IPS-20b (cell line): ENCODE results near the gene OTUB1.

Experiments used
- H3K27ac ChIP-seq: one replicate; pipeline ENCODE4 v1.5.1; 2013; ENCODE audit warnings: low read length
- H3K27me3 ChIP-seq: 2 replicates; pipeline ENCODE4 v1.6.1; 2013; ENCODE audit warnings: mild to moderate bottlenecking, low read length, inconsistent platforms; ENCODE audit not compliant: insufficient read depth
- H3K36me3 ChIP-seq: 2 replicates; pipeline ENCODE4 v1.6.1; 2013; ENCODE audit warnings: low read depth, mild to moderate bottlenecking, inconsistent platforms, low read length, moderate library complexity; ENCODE audit not compliant: insufficient read depth
- H3K4me1 ChIP-seq: 2 replicates; pipeline ENCODE4 v1.6.1; 2013; ENCODE audit warnings: mild to moderate bottlenecking, control low read depth, inconsistent platforms, low read length, moderate library complexity; ENCODE audit not compliant: insufficient read depth
- H3K4me3 ChIP-seq: 2 replicates; pipeline ENCODE4 v1.5.1; 2013; ENCODE audit warnings: mild to moderate bottlenecking, low read length, inconsistent platforms
- H3K9ac ChIP-seq: 2 replicates; pipeline ENCODE4 v1.6.1; 2013; ENCODE audit warnings: low read depth, mild to moderate bottlenecking, inconsistent platforms, low read length, moderate library complexity
- H3K9me3 ChIP-seq: 2 replicates; pipeline ENCODE4 v1.6.1; 2013; ENCODE audit warnings: mild to moderate bottlenecking, low read depth, low read length, inconsistent platforms; ENCODE audit not compliant: insufficient read depth

The OTUB1 gene

DNA sequence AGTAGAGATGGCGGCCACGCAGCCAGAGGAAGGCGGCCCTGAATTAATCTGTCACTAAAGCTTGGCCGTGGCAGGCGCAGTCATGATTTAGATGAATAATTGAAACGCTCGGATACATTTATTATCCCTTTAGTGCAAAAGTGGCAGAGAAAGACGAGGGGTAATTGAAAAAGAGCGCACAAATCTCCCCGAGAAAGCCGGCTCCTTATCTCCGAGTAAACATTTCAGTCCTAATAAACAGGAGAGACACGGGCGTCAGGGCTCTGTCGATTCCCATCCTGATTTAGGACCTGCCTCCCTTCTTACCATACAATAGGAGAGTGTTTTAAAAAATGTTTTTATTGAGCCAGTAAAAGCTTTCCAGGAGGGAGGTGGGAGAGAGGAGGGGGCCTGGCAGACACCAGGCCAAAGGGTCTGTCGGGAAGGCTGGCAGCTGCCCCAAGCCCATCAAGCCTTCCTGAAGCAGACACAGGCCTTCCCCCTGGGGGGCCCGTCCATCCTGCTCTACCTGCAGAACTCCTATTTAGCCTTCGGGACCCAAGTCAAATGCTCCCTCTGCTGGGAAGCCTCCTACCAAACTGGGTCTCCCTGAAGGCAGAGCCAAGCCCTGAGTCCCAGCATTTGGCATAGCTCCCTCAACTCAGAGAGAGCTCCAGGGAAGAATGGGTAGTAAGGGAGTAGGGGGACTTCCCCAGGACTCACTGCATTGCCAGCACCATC, 22.8 kb downstream of the OTUB1 start:
- Histone ChIP-seq H3K9ac (no peak overlapping the region), H3K27me3 (peaks cover 95% of the 10 kb centered on the region), H3K9me3 (no peaks in the 10 kb centered on the region; the same call in 1 of the 2 replicates), H3K4me1 (no peaks in the 10 kb centered on the region; the same call in 1 of the 2 replicates), H3K36me3 (no peaks in the 10 kb centered on the region), H3K4me3 (no peak overlapping the region), H3K27ac (no peak overlapping the region)

DNA sequence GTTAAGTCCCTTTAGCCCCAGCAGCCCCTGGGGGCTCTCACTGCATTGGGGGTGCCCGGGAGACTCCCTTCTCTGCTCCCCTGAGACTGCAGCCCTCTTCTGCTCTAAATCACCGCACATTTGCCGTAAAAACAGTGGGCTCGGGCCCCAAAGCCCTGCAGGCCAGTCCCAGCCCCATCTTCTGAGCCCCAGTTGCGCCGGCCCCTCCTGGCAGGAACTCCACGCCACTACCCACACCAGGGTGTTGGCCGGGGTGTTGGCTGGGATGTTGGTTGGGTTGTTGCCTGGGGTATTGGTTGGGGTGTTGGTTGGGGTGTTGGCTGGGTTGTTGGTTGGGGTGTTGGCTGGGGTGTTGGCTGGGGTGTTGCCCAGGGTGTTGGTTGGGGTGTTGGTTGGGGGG, 23.5 kb downstream of the OTUB1 start:
- peaks cover 95% of the 10 kb centered on the region for H3K27me3 ChIP-seq

DNA sequence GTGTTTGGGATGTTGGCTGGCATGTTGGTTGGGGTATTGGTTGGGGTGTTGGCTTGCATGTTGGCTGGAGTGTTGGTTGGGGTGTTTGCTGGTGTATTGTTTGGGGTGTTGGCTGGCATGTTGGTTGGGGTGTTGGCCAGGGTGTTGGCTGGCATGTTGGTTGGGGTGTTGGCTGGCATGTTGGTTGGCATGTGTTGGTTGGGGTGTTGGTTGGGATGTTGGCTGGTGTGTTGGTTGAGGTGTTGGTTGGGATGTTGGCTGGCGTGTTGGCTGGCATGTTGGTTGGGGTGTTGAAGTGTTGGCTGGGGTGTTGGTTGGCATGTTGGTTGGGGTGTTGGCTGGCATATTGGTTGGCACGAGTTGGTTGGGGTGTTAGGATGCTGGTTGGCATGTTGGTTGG, 24.5 kb downstream of the OTUB1 start:
- no peaks in the 10 kb centered on the region; the same call in 1 of the 2 replicates for H3K4me1 ChIP-seq
- no peak overlapping the region for H3K27ac ChIP-seq
- no peaks in the 10 kb centered on the region; the same call in 1 of the 2 replicates for H3K9me3 ChIP-seq
- no peak overlapping the region for H3K9ac ChIP-seq
- H3K4me3 ChIP-seq, result no peak overlapping the region
- H3K36me3 ChIP-seq, result no peaks in the 10 kb centered on the region
- peaks cover 96% of the 10 kb centered on the region for H3K27me3 ChIP-seq

More for the DNA sequence above, 23.5 kb downstream of the OTUB1 start:
- no peaks in the 10 kb centered on the region for H3K36me3 ChIP-seq
- H3K27ac ChIP-seq, result no peak overlapping the region
- no peak overlapping the region for H3K4me3 ChIP-seq
- no peaks in the 10 kb centered on the region; the same call in 1 of the 2 replicates for H3K4me1 ChIP-seq
- H3K9ac ChIP-seq, result no peak overlapping the region
- no peaks in the 10 kb centered on the region; the same call in 1 of the 2 replicates for H3K9me3 ChIP-seq

DNA sequence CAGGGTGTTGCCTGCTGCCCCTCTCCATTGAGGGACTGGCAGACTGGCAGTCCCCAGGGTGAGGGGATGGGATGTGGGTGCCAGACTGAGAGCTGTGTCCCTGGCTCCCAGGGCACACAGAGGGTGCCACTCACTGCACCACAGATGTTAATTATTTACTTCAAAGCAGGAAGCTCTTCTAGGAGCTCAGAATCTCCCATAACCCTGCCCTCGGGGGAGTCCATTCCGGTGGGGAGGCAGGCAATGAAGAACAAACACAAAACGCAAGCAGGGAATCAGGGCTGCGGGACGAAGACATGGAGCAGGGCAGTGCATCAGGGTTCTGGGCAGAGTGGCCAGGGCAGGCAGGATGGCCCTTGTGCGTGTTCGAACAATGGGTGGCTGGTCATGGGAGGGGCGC, 25.1 kb downstream of the OTUB1 start:
- Histone ChIP-seq H3K27ac (no peak overlapping the region), H3K27me3 (peaks cover 96% of the 10 kb centered on the region), H3K36me3 (no peaks in the 10 kb centered on the region), H3K4me3 (no peak overlapping the region), H3K9me3 (no peaks in the 10 kb centered on the region; the same call in 1 of the 2 replicates), H3K4me1 (no peaks in the 10 kb centered on the region; the same call in 1 of the 2 replicates), H3K9ac (no peak overlapping the region)

DNA sequence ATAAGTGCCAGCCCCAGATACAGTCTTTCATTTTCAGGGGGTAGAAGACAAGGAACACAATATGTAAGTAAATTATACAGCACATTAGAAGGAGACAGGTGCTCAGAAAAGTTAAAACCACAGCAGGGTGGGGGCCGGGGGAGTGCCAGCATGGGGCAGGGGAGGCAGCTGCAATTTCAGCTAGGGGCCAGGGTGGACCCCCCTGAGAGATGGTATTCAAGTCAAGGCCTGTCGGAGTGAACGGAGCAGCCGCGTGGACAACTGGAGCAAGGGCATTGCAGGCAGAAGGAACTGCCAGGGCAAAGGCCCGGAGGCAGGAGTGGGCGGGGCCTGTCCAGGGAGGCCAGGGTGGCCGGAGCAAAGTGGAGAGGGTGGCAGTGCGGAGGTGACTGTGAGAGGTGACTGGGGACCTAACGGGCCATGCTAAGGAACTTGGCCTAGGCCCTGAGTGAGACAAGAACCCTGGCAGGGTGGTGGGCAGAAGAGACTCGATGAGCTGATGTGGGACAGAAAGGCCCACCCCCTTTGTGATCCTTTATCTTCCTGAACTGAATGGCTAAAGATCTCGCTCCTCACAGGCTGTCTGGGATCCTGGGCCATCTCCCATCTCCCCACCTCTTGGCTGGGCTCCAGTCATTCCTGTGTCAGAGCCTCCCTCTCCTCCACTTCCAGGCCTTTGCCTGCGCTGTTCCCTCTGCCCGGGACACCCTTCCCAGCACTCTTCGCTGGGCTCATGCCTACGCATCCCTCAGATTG, 27.1 kb downstream of the OTUB1 start:
- Histone ChIP-seq H3K27ac (no peak overlapping the region), H3K9ac (no peak overlapping the region), H3K4me3 (no peak overlapping the region), H3K36me3 (no peaks in the 10 kb centered on the region), H3K27me3 (peaks cover 87% of the 10 kb centered on the region), H3K9me3 (no peaks in the 10 kb centered on the region; the same call in 1 of the 2 replicates), H3K4me1 (no peaks in the 10 kb centered on the region)

DNA sequence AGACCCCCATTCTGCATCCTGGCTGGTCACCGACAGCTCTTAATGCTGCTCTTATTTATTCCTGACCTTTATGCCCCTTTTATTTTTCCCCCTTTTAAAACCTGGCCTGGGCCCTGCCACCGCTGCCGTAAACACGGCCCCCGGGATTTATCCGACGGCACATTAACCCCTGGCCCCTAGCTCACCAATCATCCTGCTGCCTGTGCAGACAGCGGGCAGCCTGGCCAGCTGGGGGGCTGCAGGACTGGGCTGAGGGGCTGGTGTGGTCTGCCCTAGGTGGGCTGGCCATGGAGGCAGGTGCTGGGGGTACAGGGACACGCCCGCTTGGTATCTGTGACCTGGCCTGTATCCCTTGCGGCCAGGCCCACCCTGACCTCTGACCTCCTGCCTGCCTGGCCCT, 28.1 kb downstream of the OTUB1 start:
- Histone ChIP-seq H3K9me3 (no peaks in the 10 kb centered on the region; the same call in 1 of the 2 replicates), H3K4me1 (no peaks in the 10 kb centered on the region), H3K4me3 (no peak overlapping the region), H3K27me3 (peaks cover 80% of the 10 kb centered on the region), H3K9ac (no peak overlapping the region), H3K27ac (no peak overlapping the region), H3K36me3 (no peaks in the 10 kb centered on the region)

DNA sequence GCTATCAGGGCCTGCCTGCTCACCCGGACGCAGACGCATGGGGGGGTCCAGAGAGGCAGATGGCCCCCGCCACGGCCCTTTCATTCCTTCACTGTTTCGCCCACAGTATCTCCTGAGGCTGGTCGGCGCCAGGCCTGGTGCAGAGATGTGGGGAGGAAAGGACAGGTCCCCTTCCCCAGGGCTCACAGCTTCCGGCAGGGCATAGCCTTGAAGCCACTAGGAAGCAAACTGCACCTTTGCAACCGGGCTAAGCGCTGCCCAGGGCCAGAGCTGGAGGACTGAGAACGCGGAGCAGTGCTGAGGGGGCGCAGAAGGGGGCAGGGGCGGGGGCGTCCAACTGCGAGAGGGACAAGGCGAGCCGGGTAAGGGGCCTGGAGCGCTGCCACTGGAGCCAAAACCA, 29.3 kb downstream of the OTUB1 start:
- no peak overlapping the region for H3K9ac ChIP-seq
- no peaks in the 10 kb centered on the region for H3K36me3 ChIP-seq
- no peaks in the 10 kb centered on the region for H3K4me1 ChIP-seq
- H3K27me3 ChIP-seq, result peaks cover 80% of the 10 kb centered on the region
- H3K27ac ChIP-seq, result no peak overlapping the region
- H3K4me3 ChIP-seq, result no peak overlapping the region
- no peaks in the 10 kb centered on the region for H3K9me3 ChIP-seq

DNA sequence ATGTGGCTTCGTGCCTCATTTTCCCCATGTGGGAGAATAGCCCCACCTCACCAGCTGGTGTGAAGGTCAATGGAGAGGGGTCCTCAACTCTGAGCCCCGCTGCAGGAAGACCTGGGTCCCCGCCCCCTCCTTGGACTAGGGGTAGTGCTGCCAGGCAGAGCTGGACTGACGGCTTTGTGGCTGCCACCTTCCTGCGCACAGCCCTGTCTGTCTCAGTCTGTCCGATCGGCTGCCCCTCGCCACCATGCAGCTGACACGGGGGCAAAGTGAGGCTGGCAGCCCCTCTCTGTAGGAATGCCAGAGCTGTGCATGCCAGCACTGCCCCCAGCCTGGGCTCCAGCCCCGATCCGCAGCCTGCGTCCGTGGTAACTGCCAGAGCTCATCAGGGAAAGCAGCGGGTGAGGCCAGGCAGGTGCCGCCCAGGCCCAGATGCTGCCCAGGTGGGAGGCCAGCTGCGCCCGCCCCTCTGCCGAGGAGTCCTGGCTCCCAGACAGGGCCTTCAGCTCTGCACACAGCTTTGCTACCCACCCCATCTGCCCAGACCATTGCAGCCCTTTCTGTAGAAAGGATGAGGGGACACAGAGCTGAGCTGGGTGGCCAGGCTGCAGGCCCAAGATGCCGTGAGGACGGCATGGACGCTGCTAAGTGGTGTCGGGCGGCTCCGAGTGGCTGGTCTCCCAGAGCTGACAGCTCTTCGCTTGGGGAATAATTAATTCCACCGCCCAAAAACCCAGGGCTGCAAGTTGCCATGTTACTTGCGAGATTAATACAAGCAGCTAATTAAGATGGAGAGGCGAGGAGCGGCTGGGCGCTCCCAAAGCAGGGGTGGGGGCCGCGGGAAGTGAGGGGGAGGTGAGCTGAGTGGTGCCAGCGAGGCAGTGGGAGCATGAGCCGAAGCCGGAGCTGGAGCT, 30.0 kb downstream of the OTUB1 start:
- H3K27ac ChIP-seq, result no peak overlapping the region
- no peak overlapping the region for H3K9ac ChIP-seq
- no peaks in the 10 kb centered on the region for H3K36me3 ChIP-seq
- no peaks in the 10 kb centered on the region for H3K9me3 ChIP-seq
- H3K4me3 ChIP-seq, result no peak overlapping the region
- H3K27me3 ChIP-seq, result peaks cover 80% of the 10 kb centered on the region
- H3K4me1 ChIP-seq, result no peaks in the 10 kb centered on the region

DNA sequence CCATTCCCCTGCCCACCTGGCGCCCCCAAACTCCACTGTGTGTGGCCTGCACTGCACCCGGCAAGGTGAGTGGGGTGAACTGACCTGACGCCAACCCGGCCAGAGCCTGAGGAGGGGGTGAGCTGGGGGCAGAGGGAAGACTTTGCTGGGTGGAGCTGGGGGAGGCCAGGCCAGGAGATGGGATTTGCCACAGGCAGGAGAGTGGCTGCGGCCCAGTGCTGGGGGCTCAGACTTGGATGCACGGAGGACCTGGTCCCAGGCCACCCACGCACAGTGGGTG, 31.6 kb downstream of the OTUB1 start:
- no peaks in the 10 kb centered on the region for H3K9me3 ChIP-seq
- H3K9ac ChIP-seq, result no peak overlapping the region
- H3K27me3 ChIP-seq, result peaks cover 75% of the 10 kb centered on the region
- H3K4me1 ChIP-seq, result peaks cover 9% of the 10 kb centered on the region; the same call in 1 of the 2 replicates
- H3K27ac ChIP-seq, result no peak overlapping the region
- no peak overlapping the region for H3K4me3 ChIP-seq
- no peaks in the 10 kb centered on the region for H3K36me3 ChIP-seq

DNA sequence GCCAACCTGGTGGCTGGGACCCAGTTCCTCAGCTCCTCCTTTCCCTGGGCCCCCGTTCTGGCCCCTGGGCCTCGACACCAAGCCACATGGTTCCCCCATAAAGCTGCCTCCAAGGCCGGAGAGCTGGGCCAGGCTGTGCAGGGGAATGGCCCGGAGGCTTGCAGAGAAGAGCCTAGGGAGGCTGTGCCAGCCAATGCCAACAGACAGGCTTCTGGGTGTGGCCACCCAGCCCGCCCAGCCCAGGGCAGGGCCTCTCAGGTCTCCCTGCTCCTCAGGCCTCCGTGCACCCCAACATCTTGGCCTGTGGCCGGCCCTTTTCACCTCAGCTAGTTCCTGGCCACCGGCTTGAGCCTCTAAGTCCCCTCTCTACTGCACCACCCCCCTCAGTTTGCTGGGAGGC, 32.1 kb downstream of the OTUB1 start:
- no peak overlapping the region for H3K9ac ChIP-seq
- H3K4me3 ChIP-seq, result no peak overlapping the region
- peaks cover 9% of the 10 kb centered on the region; the same call in 1 of the 2 replicates for H3K4me1 ChIP-seq
- H3K27ac ChIP-seq, result no peak overlapping the region
- peaks cover 71% of the 10 kb centered on the region for H3K27me3 ChIP-seq
- H3K36me3 ChIP-seq, result no peaks in the 10 kb centered on the region
- no peaks in the 10 kb centered on the region for H3K9me3 ChIP-seq
